Right lung (tissue), 5 donors: ENCODE results near the gene OTUD3. TPM values are rescaled to one million over a fixed set of nuclear protein-coding genes. Genes with fewer than 3 reads are reported as not detected.
"Not testable (repeated sequence)": the region's sequence is repeated elsewhere in the genome, so short reads cannot be mapped to it uniquely, and the experiment has no call there.

Experiments
- DNase-seq, 2 donors: peaks; one replicate each; pipeline ENCODE4 v3.0.0-alpha.2; 2013
- polyA plus RNA-seq, 5 donors: library from polyadenylated mRNA; unstranded; fragments of 120-200 nt; gene quantifications; one replicate each; pipeline versions ENCODE4 v1.2.1 to v1.2.3, GENCODE V29; 2013; ENCODE audit warnings: inconsistent platforms in 1 of 5, low replicate concordance in 1 of 5; ENCODE audit not compliant: insufficient read length in 5 of 5, insufficient read depth in 1 of 5

The OTUD3 gene
- polyA plus RNA-seq, 5 donors: 19.8 to 59.8 (median 29.5) TPM

DNA sequence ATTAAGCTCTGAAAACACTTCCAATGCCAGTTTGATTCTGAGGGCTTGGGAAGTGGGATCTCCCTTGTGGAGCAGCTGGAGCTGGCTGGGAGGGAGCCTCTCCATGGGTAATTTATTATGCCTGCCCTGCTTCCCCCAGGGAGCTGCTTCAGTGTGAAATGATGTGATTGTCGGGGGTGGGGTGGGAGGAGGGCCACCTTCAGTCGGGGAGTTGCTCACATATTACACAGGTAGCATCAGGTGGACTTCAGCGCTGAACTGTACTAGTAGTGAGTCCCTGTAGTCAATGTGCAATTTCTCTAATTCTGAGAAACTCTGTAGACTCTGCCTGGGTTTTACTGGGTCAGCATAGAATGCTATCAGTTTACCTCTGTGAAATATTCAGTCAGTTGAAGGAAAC lies 28.5 kb downstream of the OTUD3 start:
- no peak for DNase-seq

DNA sequence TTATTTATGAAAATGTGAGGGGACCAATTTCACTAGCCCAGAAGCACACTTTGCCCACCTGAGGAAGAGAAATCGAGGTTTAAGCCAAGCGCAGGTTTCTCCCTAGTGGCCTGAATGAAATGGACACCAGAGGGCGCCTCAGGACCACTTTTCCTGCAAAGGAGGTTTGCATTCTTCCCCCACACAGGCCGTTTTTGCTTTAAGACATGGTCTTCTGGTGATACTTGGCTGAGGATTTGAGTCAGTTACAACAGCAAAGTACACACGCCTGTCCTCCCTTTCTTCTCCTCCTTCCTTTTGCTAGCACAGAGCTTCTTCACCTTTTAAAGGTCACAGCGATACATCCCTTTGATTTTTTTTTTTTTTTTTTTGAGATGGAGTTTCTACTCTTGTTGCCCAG lies 35.9 kb downstream of the OTUD3 start:
- peak; percentile 70 to 85 for DNase-seq

DNA sequence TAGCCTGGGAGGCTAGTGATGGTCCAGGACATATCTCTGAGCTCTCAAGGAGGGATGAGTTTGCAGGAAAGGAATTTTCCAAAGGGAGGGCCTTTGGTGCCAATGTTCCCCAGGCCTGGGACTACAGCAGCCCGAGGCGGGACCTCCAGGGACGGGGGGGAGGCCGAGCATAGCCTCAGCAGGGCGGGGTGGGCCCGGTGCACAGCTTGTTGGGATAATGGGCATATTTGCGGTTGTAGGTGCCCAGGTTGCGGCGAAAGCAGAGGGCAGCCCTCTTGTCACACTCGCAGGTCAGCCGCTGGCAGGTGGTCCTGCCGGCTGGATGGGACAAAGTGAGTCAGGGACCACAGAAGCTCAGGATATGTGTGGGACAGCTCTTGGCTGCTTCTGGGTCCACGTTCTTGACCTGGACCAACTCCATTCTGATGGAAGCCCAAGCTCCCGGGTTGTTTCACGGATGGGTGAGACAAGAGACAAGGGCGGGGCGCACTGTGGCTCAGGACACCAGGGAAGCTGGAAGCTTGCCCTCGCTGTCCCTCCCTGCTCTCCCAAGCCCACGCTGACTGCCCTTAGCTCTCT lies 38.0 kb downstream of the OTUD3 start:
- DNase-seq: no peak

DNA sequence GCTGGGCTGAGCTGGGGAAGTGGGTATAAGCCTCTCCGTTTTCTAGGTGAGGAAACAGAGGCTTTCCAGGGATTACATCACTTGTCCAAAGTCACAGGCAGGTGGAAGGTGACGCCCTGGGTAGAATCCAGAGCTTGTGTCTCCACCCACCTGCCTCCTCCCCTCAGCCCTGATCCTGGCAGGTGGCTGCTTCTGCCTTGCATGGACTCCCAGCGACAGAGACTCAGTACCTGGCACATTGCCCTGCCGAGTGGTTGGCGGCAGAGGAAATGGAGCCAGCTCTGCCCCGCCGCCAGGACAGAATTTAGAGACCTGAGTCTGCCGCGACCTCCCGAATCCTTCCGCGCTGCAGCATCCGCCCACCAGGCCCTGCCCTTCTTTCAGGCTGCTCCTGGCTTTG lies 39.1 kb downstream of the OTUD3 start:
- no peak for DNase-seq

DNA sequence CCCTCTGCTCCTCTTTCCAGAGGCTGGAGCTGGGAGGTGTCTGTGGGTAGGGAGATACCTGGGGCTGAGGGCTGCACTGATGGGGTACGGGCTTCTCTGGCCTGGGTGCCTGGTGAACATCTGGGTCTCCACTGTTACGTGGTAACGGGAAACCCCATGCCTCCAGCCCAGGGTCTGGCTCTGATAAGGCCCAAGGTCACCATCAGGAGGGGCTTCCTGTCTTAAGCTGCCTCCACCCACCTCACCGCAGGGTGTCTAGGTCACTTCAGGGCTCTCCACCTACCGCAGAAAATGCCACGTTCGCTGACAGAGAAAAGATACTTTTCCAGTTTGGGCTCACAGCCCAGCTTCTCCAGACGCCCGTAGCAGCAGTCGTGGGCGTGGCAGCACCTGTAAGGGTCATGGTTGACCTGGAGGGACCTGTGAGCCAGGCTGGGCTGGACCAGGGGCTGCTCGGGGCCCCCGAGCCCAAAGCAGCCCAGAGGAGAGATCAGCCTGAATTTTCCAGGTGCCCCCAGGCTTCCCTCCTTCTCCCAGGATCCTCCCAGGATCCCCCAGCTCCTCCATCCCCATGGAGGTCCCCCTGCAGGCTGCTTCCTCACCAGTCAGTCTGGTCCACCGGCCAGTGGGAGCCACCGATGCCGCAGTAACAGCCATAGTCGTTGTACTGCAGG lies 40.0 kb downstream of the OTUD3 start:
- DNase-seq: no peak

DNA sequence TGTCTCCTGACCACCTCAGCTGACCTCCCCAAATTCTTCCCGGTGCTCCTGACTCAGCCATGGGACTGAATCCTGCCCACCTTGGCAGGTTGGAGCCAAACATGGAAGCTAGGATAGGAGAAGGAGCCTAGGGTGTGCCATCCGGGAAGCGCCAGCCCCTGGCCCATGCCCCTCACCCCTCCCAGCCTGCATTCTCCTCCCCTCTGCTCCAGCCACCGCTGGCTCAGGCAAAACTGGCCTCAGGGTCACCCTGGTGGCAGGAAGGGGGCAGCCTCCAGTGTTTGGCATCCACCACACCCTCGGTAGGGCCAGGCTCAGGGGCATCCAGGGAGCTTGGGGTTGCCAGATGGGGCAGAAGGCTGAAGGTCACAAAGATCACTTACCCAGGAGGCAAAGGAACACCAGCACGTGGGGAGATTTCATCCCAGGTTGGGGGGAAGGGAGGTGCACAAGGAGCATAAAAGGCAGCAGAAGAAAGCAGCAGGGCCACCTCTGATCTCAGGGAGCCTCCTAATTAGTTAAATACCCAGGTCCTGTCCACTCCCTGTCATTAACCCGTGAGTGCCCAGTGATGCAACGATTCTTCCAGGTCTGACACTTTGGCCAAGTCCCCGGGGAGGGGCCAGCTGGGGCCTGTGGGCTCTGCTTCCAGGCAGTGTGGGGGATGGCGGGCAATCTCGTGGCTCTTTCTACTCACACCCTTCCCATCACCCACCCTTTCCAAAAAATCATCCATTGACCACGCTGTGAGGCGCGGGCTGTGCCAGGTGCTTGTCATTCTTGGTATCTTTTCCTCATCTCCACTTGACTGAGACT lies 41.1 kb downstream of the OTUD3 start, which contains the start of gene PLA2G2E:
Gene PLA2G2E (minus strand): TSS at position 481 of the 816 bp plus-strand sequence. CDS start 58 bp downstream, at position 423.
- no peak for DNase-seq

DNA sequence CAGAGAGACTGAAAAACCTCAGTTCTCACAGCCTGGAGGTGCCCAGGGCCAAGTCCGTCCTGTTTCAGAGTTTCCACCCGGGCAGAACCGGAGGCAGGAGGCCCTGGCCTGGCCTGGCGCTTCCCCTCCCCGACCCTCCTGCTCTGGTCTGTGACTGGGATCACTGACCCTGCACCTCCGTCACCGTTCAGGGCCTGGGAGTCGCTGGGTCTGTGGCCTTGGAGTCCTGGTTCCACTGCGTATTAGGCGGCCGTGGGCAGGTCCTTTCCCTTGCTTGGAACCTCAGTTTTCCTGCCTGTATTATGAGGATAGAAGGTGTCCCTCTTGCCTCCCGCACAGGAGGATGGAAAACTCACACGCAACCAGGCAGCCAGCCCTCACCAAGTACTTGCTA lies 41.8 kb downstream of the OTUD3 start:
- DNase-seq: no peak

DNA sequence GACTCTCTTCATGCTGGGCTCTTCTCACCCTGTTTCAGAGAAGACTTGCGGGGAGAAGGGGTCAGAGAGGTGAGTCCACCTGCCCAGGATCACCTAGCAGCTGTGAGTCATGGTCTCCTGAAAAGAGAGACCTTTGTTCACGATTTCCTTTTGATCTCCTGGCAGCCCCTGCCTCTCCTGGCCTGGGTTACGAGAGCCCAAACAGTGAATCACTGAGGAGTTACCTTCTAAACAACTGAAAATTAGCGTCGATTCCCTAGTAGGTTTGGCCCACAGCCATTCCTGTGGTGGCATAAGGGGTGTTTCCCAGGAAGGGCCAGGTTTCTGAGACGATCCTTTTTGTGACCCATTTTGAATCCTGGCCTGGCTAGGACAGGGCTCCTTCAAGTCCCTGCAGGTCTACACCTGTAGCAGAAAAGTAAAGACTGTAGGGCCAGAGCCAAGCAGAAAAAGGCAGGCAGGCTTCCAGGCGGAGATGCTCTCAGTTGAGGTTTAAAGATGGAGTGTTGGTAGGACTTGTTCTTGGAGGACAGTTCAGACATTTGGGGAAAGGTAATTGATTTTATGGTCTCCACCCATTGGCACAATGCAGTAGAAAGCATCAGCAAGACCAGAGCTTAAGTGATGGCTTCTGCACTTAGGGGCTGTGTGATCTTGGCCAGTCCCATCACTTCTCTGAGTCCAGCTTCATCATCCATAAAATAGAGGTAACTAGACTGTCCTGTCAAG lies 43.3 kb downstream of the OTUD3 start:
- DNase-seq: no peak

DNA sequence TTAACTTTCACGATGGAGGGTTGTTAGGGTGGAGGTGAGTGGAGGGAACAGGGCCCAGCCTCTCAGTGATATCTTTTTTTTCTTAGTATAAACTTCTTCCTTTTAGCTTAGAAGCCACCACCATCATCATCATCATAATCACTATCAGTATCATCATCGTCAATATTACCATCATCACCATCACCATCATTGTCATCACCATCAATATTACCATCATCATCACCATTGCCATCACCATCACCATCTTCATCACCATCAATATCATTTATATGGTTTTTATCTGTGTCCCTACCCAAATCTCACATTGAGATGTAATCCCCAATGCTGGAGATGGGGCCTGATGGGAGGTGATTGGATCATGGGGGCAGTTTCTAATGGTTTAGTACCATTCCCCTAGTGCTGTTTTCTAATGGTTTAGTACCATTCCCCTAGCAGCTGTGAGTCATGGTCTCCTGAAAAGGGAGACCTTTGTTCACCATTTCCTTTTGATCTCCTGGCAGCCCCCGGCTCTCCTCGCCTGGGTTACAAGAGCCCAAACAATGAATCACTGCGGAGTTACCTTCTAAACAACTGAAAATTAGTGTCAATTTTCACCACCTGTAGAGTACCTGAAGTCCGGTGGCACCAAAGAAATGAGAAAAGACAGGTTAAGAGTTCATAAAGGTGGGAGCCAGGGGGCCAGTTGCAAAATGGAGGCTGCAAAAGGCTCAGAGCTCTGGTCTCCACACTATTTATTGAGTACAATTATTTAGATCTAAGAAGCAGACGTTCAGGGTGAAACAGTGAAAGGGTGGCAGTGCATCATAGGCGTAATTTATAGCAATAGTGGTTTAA lies 44.3 kb downstream of the OTUD3 start:
- no peak for DNase-seq

DNA sequence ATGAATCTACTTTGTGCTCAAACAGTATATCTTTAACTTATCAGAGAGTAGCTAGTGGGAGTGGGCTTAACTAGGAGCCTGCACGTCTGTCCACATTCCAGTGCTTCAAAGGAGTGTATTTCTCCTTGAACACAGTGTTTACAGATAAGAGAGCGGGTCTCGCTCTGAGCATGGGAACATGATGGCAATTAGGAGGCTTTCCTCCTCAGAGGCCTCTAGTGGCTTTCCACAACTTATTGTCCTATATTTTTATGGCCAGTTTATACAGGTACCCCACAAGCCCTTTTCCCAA lies 44.9 kb downstream of the OTUD3 start:
- not testable (repeated sequence) for DNase-seq

DNA sequence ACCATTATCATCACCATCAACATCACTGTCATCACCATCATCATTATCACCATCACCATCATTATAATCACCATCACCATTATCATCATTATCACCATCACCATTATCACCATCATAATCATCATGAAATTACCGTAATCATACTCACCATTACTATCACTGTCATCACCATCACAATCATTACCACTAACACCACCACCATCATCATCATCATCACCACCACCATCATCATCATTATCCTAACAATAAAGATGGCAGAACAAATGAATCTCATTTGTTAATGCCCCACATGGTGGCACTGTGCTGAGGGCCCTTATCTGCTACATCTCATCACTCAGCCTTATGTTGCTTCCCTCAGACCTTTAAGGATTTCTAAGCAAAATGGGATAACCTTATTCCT lies 50.7 kb downstream of the OTUD3 start:
- no peak for DNase-seq

DNA sequence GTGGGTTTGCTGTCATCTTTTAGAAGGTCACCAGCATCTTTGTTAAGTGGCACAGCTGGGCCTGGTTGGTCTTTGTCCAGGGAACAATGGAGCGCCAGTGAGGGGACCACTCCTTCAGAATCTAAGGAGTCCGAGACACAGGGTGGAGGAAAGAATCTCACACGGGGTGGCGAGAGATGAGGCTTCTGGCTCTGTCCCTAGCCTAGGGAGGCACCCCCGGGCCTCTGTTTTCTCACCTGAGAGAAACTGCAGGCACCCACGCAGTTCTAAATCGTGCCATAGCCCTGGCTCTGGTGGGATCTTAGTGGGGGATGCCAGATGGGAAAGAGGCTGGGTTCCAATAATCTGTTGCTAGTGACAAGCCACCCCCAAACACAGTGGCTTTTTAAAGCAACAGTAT lies 52.1 kb downstream of the OTUD3 start:
- no peak for DNase-seq

DNA sequence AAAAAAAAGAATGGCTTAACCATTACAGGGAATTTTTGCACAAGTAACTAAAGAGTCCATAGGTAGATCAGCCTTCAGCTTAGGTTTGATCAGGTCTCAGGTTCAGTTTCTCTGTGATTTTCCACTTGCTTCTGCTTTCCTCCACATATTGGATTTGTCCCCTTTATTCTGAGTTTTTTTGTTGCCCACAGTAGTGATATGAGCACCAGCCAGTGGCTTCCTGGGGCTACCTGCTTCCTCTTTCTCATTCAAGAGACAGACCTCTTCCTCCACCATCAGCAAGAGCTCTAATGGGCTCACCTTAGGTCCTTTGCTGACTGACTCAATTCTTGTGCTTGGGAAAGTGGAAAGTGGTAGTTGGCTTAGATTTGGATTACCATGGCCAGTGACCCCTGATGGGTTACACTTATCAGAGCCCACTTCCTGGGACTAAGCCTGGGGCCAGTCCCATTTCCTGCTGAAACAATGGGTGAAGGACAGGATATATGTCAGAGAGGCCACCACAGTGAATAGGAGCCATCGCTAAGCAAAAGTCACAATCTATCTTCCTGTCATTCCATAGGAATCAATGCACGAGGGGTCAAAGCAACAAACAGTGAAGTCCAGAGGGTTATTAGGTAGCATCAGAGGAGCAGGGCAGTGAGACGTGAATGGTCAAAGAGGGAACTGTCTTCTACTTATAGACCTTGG lies 54.0 kb downstream of the OTUD3 start:
- no peak for DNase-seq

DNA sequence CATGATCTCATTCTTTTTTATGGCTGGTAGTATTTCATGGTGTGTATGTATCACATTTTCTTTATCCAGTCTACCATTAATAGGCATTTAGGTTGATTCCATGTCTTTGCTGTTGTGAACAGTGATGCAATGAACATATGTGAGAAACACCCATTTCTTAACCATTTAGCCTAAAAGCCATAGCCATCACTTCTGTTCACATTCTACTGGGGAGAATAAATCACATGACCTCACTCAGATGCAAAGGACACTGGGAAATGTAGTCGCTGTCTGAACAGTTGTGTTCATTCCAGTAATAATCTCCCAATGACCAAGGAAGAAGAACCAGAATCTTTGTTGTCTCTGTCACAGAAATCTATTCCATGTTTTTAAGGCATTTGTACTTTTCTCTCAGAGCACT lies 56.3 kb downstream of the OTUD3 start:
- DNase-seq: no peak

DNA sequence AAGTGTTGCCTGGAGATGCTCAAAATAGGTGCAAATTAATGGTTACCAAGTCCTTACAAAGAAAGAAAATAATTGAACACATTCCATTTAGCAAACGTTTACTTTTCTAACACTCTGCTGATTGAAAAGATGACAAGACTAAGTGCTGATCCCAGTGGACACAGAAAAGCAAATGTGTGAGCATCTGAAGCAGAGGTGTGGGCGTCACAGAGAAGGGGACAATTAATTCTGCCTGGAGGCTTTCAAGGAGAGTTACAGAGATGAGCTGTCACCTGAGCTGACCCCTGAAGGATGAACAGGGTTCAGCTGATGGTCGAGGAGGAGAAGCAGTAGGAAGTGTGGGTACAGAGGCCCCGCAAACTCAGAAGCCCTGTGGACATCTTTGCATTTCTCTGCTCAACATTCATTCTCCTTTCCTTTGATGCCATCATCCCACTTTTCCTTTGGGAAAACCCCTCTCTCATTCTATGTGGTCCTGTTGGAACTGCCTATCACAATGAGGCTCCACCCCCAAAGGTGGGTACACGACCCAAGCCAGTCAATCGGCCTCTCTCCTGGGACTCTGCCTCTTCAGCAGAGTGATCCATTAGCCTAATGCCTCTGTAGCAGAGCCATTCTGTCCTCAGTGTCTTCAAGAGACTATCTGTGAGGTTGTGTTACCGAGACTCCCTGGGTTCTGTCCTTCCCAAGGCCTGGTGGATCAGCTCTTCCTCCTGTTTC lies 58.5 kb downstream of the OTUD3 start:
- DNase-seq: no peak

DNA sequence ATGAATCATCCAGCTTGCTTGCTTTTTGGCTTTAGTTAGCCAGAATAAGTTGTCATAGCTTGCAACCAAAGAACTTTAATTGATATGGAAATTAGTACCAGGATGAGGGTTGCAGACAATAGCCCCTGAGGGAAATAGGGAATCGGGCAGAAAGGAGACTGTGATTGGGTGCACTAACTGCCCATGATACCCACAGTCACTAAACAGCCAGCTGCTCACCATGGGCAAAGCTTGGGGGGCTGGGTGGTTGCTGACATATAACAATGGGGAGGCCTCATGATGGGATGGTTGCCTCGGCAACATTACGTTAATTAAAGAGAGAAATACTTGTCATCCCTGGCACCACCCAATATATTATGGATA lies 59.0 kb downstream of the OTUD3 start:
- no peak for DNase-seq

DNA sequence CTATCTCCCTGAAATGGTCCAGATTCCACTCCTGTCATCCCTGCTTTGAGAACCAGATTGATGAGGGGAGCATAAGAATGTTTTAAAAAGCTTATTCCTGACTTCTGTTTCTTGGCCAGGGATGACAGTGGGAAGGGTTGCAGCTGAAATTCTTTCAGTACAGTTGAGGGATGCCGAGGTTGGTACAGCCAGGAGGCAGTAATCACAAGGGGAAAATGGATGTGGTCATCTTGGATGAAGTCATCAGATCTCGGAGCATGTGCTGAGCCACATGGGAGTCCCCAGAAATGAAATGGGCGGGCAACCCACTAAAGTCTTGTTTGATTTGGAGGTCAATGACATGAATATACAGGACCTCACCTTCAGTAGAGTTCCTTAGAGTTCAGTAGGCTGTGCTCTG lies 59.9 kb downstream of the OTUD3 start:
- DNase-seq: no peak

DNA sequence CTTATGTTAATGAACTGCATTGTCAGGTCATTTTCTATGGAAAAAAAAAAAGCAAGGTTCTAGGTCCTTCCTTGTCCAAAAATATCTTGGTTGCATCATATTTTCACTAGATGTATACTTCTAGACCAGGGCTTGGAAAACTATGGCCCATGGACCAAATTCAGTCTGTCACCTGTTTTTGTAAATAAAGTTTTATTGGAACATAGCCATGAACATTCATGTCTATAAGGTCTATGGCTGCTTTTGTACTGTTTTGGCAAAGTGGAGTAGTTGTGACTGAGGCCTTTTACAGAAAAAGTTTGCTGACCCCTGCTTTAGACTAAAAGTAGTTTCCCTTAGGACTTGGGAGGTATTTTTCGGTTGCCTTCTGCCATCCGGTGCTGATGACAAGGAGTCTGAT lies 60.5 kb downstream of the OTUD3 start:
- no peak for DNase-seq

DNA sequence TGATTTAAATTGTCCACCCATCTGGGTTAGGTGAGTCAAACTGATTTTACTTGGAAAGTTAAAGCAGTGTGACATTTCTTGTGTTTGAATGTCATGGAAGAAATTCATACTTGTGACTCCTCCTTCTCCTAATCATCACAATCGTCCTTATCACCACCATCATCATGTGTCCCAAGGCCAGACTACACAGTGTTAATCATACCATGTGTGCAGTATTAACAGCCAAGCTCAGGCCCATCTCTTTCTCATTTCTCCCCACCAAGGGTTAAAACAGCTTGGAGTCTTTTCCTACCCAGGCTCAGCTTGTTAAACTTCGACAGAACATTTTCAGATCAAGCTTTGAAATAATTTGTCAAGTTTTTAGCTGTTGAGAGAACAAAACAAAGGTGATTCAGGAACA lies 63.7 kb downstream of the OTUD3 start:
- DNase-seq: no peak

DNA sequence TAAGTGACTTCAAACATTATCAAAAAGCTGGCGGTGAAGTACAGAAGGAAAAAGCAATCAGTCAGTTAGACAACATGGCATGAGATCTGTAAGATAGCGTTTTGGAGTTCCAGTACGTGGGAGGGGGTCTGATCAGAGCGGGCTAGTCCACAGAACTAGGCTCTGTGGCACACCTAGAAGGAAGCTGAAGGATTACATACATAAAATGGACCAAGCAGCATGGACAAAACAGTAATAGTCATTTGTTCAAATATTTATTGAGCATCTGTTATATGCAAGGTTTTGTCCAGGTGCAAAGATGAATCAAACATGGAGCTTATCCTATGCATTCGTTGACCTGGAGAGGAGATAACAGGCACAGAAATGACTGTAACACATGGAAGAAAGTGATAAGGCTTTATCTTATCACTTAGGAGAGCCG lies 64.1 kb downstream of the OTUD3 start:
- no peak for DNase-seq
